GM18951 (cell line): ENCODE data around the gene DIP2C.

Source experiments
- POLR2A ChIP-seq: IDR thresholded peaks from 4 replicates; pipeline ENCODE4 v1.6.1; 2011; ENCODE audit warnings: mild to moderate bottlenecking; ENCODE audit not compliant: insufficient read length, insufficient read depth; ENCODE audit errors: extremely low read depth
- in situ Hi-C: fragments of 300-500 bp; cut with MboI; formaldehyde crosslinking; loops from one replicate; pipeline ENCODE4 v1.12.0; 2022; ENCODE audit warnings: low sequenced_read_pairs, mixed read lengths, inconsistent platforms; ENCODE audit not compliant: unreplicated experiment

Gene DIP2C

DNA sequence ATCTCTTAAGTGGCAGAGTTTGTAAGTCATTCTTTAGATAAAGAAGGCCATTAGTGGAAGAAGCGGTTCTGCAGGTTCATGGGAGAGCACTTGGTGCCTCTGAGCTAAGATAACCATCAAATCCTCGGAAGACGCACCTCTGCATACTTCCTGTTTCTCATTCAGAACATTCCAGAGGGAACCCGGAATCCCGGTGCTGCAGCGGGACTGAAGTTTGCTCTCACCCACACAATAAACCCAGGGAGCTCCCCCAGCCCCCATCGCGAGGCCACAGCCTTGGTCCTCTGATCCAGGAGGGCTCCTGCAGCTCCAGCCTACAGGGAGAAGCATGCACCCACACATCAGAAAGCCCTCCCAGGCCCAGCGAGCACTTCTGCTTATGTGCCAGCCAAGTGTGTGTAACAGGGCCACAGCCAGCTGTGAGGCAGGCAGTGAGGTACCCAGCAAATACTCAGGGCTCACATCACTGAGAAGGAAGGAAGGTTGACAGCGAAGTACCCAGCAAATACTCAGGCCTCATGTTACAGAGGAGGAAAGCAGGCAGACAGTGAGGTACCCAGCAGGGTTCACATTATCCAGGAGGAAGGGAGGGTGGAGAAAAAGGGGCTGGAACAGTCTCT lies 142.4 kb downstream of the DIP2C start:
- in situ Hi-C loops, result no loop called here

DNA sequence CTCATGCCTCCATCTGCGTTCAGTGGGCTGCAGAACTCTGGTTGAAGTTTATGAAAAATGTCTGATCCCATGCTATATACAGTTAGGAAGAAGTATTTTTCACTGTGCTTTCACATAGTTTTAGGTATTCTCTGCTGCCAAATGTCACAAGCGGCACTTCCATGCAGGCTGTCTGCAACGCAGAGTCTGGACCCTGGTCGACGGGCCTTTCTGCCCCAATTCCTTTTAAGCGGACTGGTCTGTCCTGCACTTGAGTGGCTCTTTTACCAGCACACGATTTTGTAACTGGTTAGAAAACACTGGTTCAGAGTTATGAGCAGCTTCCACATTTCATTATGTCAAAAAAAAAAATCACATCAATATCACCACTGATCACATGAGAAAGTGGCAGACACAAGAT lies 143.0 kb downstream of the DIP2C start:
- no peak for TF ChIP-seq POLR2A
- in situ Hi-C loops, result no loop called here

More for the DNA sequence above, 142.4 kb downstream of the DIP2C start:
- no peak for TF ChIP-seq POLR2A

DNA sequence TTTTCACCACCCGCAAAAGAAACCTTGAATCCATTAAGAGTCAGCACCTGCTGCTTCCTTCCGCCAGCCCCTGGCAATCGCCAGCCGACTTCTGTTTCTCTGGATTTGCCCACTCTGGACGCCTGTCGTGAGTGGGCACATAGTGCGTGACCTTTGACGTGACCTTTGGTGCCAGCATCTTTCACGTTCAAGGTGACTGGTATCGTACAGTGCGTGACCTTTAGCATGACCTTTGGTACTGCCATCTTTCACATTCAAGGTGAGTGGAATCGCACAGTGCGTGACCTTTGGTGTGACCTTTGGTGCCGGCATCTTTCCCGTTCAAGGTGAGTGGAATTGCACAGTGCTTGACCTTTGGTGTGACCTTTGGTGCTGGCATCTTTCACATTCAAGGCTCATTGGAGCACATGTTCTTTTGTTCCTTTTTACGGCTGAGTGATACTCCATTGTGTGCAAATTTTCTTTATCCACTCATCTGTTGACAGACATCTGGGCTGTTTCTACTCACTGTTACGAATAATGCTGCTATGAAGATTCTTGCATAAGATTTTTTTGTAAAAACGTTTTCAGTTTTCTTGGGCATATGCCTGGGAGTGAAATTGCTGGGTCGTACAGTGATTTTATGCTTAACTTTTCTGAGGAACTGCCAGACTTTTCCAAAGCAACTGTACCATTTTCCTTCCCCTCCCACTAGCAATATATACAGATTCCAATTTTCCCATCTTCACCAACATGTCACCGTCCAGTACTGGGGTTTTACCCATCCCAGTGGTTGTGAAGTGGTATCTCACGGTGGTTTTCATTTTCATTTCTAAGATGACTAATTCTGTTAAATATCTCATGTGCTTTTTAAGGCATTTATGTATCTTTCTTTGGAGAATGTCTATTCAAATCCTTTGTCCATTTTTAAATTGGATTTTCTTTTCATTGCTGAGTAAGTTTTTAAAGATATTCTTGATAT lies 145.3 kb downstream of the DIP2C start:
- in situ Hi-C loops, result no loop called here

DNA sequence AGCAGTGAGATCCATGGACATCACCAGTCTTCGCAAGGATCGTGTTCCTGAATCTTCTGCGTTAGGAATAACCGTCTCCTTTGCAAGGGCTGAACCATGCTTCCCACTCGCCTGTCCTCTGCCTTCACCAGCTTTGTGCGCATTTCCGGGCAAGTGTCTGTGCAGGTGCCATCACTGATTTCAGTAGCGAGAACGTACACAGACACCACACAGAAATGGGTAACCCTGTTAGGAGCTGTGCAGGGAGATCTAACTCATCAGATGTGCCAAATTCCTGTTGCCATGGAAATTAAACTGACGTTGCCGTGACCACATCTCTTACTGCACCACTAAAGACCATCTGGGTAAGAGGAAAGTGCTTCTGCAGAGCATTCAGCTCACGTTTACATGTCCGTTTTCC lies 146.3 kb downstream of the DIP2C start:
- TF ChIP-seq POLR2A, result no peak
- in situ Hi-C loops, result no loop called here

More for the DNA sequence above, 145.3 kb downstream of the DIP2C start:
- TF ChIP-seq POLR2A, result no peak

DNA sequence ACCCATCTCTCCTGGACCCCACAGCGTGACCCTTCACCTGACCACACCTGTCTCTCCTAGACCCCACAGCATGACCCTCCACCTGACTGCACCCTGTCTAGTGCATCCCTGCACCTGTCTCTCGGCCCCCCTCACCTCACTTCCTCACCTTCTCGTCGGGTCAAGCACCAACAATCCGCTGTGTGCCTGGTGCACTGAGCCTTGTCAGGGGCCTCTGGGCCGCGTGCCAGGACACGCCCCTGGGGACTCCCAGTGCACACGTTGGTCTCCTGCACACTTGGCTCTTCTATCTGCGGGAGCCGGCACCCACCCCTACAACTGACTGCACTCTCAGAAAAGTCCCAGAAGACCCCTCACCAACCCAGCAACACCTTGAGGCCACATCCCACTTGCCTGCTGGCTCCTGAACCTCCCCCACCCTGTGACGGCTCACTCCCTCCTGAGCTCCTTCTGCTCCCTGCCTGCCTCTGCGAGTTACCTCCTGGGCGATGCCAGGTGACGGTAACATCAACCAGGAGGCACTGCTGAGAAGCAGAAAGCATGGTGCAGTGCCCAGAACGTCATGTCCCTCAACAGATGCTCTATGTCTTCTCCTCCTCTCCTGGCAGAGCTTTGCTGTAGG lies 147.6 kb downstream of the DIP2C start:
- in situ Hi-C loops, result no loop called here

DNA sequence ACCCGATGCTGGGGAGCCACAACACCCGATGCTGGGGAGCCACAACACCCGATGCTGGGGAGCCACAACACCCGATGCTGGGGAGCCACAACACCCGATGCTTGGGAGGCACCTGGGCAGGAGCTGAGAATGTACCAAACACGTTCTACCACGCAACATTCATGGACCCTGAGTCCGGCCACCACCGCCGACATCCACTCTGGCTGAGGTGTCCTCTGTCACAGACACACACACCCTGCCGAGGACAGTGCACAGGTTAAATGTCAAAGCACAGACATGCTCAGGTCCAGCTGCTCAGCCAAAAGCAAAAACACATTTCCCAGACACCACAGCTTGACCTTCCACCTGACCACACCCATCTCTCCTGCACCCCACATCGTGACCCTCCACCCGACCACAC lies 148.4 kb downstream of the DIP2C start:
- in situ Hi-C loops, result no loop called here
- TF ChIP-seq POLR2A, result no peak

More for the DNA sequence above, 147.6 kb downstream of the DIP2C start:
- TF ChIP-seq POLR2A, result no peak

DNA sequence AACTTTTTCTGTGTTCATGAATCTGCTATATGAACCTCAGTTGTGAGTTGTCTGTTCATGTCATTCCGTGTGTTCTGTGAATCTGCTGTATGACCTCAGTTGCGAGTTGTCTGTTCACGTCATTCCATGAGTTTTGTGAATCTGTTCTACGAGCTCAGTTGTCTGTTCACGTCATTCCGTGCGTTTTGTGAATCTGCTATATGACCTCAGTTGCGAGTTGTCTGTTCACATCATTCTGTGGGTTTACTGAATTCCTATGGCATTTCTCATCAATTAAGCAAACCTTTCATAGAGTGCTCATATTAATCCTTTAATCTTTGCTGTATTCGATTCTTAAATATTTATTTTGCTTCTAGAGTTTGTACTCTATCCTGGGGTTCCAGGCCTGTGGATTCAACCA lies 150.6 kb downstream of the DIP2C start:
- TF ChIP-seq POLR2A, result no peak
- in situ Hi-C loops, result no loop called here

DNA sequence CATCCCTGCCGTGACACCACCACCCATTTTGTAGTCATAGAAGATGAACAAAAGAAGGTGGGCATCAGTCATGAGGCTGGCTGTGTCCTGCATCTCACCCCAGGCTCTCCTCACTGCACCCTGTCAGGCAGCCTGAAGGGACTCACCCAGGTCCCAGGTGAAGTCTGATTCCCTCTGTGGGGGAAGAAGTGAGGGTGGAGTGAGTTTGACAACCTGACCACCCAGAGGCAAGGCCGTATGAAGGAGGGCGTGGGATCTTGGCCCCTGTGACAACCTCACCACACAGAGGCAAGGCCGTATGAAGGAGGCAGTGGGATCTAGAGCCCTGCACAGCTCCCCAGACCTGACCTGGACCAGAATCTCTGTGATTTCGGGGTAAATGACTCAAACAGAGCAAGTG lies 152.5 kb downstream of the DIP2C start:
- in situ Hi-C loops, result no loop called here
- no peak for TF ChIP-seq POLR2A

DNA sequence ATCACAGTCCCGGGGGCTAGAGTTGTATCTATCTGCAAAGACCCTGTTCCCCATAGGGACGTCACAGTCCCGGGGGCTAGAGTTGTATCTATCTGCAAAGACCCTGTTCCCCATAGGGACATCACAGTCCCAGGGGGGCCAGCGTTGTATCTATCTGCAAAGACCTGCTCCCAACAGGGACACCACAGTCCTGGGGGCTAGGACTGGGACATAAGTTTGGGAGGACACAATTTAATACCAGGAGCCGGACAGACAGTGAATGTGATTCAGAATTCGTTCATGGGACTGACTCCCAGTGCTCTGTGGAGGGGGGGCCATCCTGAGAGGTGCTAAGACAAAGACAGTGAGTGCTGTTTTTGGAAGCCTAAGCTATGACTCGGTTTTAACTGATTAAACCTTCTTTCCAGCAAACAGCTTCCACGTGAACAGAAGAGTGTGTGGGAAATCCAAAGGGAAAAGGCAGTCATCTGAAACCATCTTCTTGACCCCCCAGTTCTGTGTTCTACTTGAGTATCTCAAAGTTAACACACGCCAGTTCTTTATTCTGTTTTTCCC lies 153.0 kb downstream of the DIP2C start:
- in situ Hi-C loops, result no loop called here
- TF ChIP-seq POLR2A, result no peak

DNA sequence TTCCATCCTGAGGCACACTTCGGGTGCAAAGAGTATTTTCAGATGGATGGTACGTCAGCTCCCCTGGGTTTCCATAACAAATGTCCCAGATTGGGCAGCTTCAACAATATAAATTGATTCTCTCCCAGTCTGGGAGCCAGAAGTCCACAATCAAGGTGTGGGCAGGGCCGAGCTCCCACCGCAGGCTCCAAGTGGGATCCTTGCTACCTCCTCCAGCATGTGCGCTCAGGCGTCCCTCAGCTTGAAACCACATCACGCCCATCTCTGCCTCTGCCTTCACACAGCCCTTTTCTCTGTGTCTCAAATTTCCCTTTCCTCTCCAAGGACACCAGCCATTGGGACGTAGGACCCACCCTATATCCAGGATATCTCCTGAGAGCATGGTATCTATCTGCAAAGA lies 153.5 kb downstream of the DIP2C start:
- no peak for TF ChIP-seq POLR2A
- in situ Hi-C loops, result no loop called here

DNA sequence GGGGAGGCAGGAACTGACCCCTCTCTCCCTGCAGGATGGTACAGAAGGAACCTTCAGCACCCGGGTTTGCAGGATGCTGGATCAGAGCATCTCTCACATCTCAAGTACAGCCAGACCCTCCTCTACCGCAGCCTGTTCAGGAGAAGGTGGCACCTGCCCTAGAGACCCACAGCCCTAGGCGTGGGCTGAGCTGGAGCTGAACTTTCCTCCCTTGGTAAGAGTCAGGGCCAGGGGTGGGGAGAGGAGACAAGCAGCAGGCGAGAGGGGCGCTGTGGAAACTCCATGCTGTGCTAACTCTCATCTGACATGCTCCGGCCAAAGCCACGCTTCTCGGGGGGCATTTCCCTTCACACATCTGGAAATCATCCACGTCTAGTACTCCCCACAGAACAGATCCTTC lies 154.4 kb downstream of the DIP2C start:
- in situ Hi-C loops, result no loop called here
- TF ChIP-seq POLR2A, result no peak

DNA sequence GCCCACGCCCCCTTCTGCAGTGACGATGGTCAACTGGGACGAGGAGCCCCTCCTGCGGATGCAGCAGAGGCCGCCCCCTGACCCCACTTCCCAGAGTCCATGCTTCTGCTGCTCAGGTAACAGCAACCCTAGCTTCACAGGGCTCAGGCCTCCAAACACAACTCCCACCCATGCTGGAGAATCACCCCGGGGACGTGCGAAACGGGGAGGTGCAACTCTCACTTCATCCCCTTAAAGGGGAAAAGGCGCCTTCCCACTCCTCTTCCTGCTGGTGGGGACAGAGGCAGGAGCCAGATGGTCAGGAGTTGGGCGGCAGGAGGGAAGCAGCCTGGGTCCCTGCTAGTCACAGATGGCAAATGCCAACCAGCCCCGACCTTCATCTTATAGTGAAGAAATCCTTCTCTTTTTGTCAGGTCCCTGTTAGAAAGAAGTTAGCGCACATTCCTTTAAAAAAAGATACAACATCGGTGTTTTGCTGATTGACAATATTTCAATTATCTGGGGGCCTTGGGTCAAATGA lies 155.4 kb downstream of the DIP2C start:
- in situ Hi-C loops, result no loop called here
- TF ChIP-seq POLR2A, result no peak

DNA sequence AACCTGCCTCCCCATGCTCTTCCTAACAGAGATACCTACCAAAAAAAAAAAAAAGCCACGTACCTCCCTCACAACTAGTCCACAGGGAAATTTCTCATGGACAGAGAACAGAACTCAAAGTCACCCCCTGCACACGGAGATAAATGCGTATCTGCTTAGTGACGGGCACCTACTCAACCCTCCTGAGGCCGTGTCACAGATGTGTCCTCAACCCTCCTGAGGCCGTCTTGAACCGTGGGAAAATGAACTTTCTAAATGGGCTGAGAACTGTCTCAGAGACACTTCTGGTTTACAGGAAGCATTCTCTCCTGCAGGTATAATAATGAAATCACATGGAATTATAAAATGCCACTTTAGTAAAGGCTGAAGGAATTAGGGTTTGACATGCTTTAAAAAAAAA lies 155.9 kb downstream of the DIP2C start:
- TF ChIP-seq POLR2A, result no peak
- in situ Hi-C loops, result no loop called here
